HG03135 (cell line): ENCODE results near the gene EPHA4.

Source experiments
- ATAC-seq: cut with Tn5 transposase; IDR thresholded peaks from one replicate; pipeline ENCODE4 v1.9.1; 2021; ENCODE audit warnings: mild to moderate bottlenecking, moderate library complexity; ENCODE audit not compliant: unreplicated experiment

Gene EPHA4

GRCh38 chr2:221572821-221573429 lies 821 bp upstream of the EPHA4 start:
- ATAC-seq, result peak; percentile 30

- peak; percentile 10 for ATAC-seq
Measured at GRCh38 chr2:221571551-221572218, 419 bp downstream of the EPHA4 start.

GRCh38 chr2:221571025-221571550 lies 1.0 kb downstream of the EPHA4 start:
- ATAC-seq, result no peak

GRCh38 chr2:221570321-221570935 lies 1.7 kb downstream of the EPHA4 start:
- ATAC-seq, result no peak

GRCh38 chr2:221569871-221570270 lies 2.2 kb downstream of the EPHA4 start:
- ATAC-seq, result no peak

- ATAC-seq, result no peak
Measured at GRCh38 chr2:221569425-221569845, 2.7 kb downstream of the EPHA4 start.

GRCh38 chr2:221568299-221568698 lies 3.8 kb downstream of the EPHA4 start:
- no peak for ATAC-seq

- no peak for ATAC-seq
Measured at GRCh38 chr2:221567809-221568208, 4.3 kb downstream of the EPHA4 start.

- no peak for ATAC-seq
Measured at GRCh38 chr2:221567231-221567760, 4.8 kb downstream of the EPHA4 start.

GRCh38 chr2:221563270-221563985 lies 8.7 kb downstream of the EPHA4 start:
- no peak for ATAC-seq

- no peak for ATAC-seq
Measured at GRCh38 chr2:221562226-221562625, 9.9 kb downstream of the EPHA4 start.

- no peak for ATAC-seq
Measured at GRCh38 chr2:221561770-221562169, 10.3 kb downstream of the EPHA4 start.

- ATAC-seq, result no peak
Measured at GRCh38 chr2:221559991-221560390, 12.1 kb downstream of the EPHA4 start.

GRCh38 chr2:221558107-221558506 lies 14.0 kb downstream of the EPHA4 start:
- ATAC-seq, result no peak

GRCh38 chr2:221555494-221555846 lies 16.6 kb downstream of the EPHA4 start:
- ATAC-seq, result peak; percentile 21

- ATAC-seq, result peak; percentile 96
Measured at GRCh38 chr2:221554769-221555493, 17.2 kb downstream of the EPHA4 start.

GRCh38 chr2:221553333-221553732 lies 18.8 kb downstream of the EPHA4 start:
- no peak for ATAC-seq

- ATAC-seq, result no peak
Measured at GRCh38 chr2:221552291-221552690, 19.8 kb downstream of the EPHA4 start.

GRCh38 chr2:221551864-221552263 lies 20.2 kb downstream of the EPHA4 start:
- ATAC-seq, result peak; percentile 33

- ATAC-seq, result peak; percentile 86
Measured at GRCh38 chr2:221549143-221549542, 23.0 kb downstream of the EPHA4 start.
